ENCODE data around the gene BLOC1S1. TPM values are rescaled to one million over a fixed set of nuclear protein-coding genes. Genes with fewer than 3 reads are reported as not detected.

Gene BLOC1S1
- total RNA-seq, 2 experiments from 2014 or later = 34.8 to 36.9 TPM

DNA sequence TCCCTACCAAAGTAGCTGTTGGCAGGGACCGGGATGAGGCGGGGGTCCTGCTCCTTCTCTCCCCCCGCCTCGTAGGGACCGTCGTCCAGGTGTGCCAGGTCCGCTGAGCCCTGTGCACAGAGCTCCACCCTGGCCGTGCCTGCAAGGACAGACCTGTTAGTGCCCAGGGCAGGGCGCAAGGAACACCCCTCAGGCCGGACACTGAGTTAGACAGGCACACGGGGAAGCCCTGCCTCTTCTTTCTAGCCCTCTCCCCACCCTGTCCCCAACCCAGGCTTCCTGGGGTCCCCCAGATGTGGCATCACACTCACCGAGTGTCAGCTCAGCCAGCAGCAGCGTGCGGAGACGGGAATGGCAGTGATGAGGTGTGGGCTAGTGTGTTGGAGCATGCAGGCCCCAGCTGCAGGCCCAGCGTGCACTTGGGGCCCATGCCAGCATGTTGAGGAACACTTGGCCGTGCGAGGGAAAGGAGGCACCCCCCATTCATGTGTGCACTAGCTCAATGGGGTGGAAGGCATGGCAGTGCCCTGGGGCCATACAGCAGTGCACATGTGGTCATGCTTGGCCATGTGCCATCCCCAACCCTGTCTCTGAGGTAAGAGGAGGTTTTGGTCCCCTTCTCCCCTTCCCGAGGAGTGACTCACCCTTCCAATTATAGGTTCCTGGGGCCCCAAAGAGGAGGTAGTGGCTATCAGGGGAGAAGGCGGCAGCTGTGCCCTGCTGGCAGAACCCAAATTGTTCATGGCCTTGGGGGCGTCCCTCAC is 15.4 kb upstream of the BLOC1S1 start:
- Mint-ChIP-seq H3K27me3 (peaks cover under 1% of the 10 kb centered on the region), H3K4me1 (ENCODE audit: low read depth) (no peaks in the 10 kb centered on the region), H3K36me3 (ENCODE audit: low read depth) (no peaks in the 10 kb centered on the region), H3K27ac (no peak overlapping the region), H3K4me3 (no peak overlapping the region), H3K9me3 (no peaks in the 10 kb centered on the region)
- Histone ChIP-seq H3K27ac (ENCODE audit: low read depth in 1 of 2, low read length in 2 of 2) (no peak overlapping the region), H3K4me1 (ENCODE audit: insufficient read depth, low read length) (no peaks in the 10 kb centered on the region), H3K9me3 (ENCODE audit: control insufficient read depth in 1 of 2, insufficient read depth in 1 of 2, low read length in 2 of 2) (no peaks in the 10 kb centered on the region), H3K27me3 (ENCODE audit: control insufficient read depth in 1 of 2, insufficient read depth in 2 of 2, low read length in 2 of 2) (peaks cover 0 to 3% of the 10 kb centered on the region in 2 experiments), H3K4me3 (ENCODE audit: low read length) (no peak overlapping the region), H3K36me3 (ENCODE audit: insufficient read depth, low read length) (no peaks in the 10 kb centered on the region)
- ATAC-seq (ENCODE audit: poor library complexity) = no peak
- POLR2A ChIA-PET = no interaction called here
- intact Hi-C loops (cut with DNase I, micrococcal nuclease) = no loop called here
- TF ChIP-seq, protein P1, sequence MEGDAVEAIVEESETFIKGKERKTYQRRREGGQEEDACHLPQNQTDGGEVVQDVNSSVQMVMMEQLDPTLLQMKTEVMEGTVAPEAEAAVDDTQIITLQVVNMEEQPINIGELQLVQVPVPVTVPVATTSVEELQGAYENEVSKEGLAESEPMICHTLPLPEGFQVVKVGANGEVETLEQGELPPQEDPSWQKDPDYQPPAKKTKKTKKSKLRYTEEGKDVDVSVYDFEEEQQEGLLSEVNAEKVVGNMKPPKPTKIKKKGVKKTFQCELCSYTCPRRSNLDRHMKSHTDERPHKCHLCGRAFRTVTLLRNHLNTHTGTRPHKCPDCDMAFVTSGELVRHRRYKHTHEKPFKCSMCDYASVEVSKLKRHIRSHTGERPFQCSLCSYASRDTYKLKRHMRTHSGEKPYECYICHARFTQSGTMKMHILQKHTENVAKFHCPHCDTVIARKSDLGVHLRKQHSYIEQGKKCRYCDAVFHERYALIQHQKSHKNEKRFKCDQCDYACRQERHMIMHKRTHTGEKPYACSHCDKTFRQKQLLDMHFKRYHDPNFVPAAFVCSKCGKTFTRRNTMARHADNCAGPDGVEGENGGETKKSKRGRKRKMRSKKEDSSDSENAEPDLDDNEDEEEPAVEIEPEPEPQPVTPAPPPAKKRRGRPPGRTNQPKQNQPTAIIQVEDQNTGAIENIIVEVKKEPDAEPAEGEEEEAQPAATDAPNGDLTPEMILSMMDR (IDR thresholded peaks at IDR 0.05) = no peak
- CTCF ChIA-PET = no interaction called here
- DNase-seq = no peak

DNA sequence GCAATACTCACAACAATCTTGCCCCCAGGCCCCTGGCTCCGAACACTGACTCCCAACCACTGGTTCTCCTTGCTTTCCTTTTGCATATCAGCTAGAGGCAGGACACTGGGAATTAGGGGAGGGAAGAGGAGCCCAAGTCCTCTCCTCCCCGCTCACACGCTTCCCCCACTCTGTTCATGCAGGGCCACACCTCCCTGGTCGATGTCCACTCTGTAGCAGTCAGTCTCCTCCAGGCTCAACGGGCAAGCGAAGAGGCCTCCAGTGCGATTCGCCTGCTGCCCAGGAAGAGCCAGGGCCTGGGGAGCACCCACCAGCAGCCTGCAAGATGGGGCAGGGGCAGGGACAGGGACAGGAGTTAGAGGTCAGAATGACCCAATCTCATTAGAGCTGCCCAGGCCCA is 13.0 kb upstream of the BLOC1S1 start:
- H3K36me3 Mint-ChIP-seq (ENCODE audit: low read depth) = no peaks in the 10 kb centered on the region
- H3K4me1 Mint-ChIP-seq (ENCODE audit: low read depth) = peaks cover 7% of the 10 kb centered on the region
- peaks cover 8% of the 10 kb centered on the region for H3K4me1 ChIP-seq (ENCODE audit: insufficient read depth, low read length)
- ChIA-PET CTCF (no interaction called here), POLR2A (no interaction called here)
- H3K36me3 ChIP-seq (ENCODE audit: insufficient read depth, low read length) = no peaks in the 10 kb centered on the region
- no peak overlapping the region for H3K27ac Mint-ChIP-seq
- no peak for DNase-seq
- peaks cover 20% of the 10 kb centered on the region for H3K27me3 Mint-ChIP-seq
- no peak overlapping the region for H3K4me3 Mint-ChIP-seq
- intact Hi-C loops (cut with DNase I, micrococcal nuclease) = no loop called here
- TF ChIP-seq, protein P1 (IDR thresholded peaks at IDR 0.05) = no peak
- no peak overlapping the region for H3K4me3 ChIP-seq (ENCODE audit: low read length)
- H3K27ac ChIP-seq (ENCODE audit: low read depth in 1 of 2, low read length in 2 of 2) = no peak overlapping the region
- no peak for ATAC-seq (ENCODE audit: poor library complexity)
- H3K9me3 ChIP-seq (ENCODE audit: control insufficient read depth in 1 of 2, insufficient read depth in 1 of 2, low read length in 2 of 2) = no peaks in the 10 kb centered on the region
- no peaks in the 10 kb centered on the region for H3K9me3 Mint-ChIP-seq
- H3K27me3 ChIP-seq (ENCODE audit: control insufficient read depth in 1 of 2, insufficient read depth in 2 of 2, low read length in 2 of 2) = peaks cover 7 to 10% of the 10 kb centered on the region in 2 experiments

GRCh38 chr12:55703288-55703687 is 12.6 kb upstream of the BLOC1S1 start:
- Mint-ChIP-seq H3K27me3 (peaks cover 23% of the 10 kb centered on the region), H3K9me3 (no peaks in the 10 kb centered on the region), H3K4me3 (no peak overlapping the region), H3K27ac (no peak overlapping the region), H3K36me3 (ENCODE audit: low read depth) (no peaks in the 10 kb centered on the region), H3K4me1 (ENCODE audit: low read depth) (peaks cover 11% of the 10 kb centered on the region)
- DNase-seq (no peak), ATAC-seq (ENCODE audit: poor library complexity) (no peak)
- Histone ChIP-seq H3K4me3 (ENCODE audit: low read length) (no peak overlapping the region), H3K27ac (ENCODE audit: low read depth in 1 of 2, low read length in 2 of 2) (no peak overlapping the region), H3K4me1 (ENCODE audit: insufficient read depth, low read length) (peaks cover 12% of the 10 kb centered on the region), H3K27me3 (ENCODE audit: control insufficient read depth in 1 of 2, insufficient read depth in 2 of 2, low read length in 2 of 2) (peaks cover 7 to 10% of the 10 kb centered on the region in 2 experiments), H3K9me3 (ENCODE audit: control insufficient read depth in 1 of 2, insufficient read depth in 1 of 2, low read length in 2 of 2) (no peaks in the 10 kb centered on the region), H3K36me3 (ENCODE audit: insufficient read depth, low read length) (no peaks in the 10 kb centered on the region)
- TF ChIP-seq, protein P1 (IDR thresholded peaks at IDR 0.05) = no peak
- ChIA-PET CTCF (no interaction called here), POLR2A (interaction anchor here (0.6 kb wide), 1 partner anchor 12 kb away, joined by 3 read pairs; no protein-coding TSS in a partner anchor)
- intact Hi-C loops (cut with DNase I, micrococcal nuclease) = no loop called here
